CD4-positive, alpha-beta T cell treated with Interleukin-2 at 100 ng/mL for 4 hours (primary cell): Measurements from ENCODE around the gene SCAF1.
A peak's percentile ranks its signal among the peaks of the same experiment; 100 is the strongest.

Experiments used
- DNase-seq: peaks from one replicate; pipeline ENCODE4 v3.0.0-alpha.2; 2020; ENCODE audit warnings: low spot score

The SCAF1 gene, protein sequence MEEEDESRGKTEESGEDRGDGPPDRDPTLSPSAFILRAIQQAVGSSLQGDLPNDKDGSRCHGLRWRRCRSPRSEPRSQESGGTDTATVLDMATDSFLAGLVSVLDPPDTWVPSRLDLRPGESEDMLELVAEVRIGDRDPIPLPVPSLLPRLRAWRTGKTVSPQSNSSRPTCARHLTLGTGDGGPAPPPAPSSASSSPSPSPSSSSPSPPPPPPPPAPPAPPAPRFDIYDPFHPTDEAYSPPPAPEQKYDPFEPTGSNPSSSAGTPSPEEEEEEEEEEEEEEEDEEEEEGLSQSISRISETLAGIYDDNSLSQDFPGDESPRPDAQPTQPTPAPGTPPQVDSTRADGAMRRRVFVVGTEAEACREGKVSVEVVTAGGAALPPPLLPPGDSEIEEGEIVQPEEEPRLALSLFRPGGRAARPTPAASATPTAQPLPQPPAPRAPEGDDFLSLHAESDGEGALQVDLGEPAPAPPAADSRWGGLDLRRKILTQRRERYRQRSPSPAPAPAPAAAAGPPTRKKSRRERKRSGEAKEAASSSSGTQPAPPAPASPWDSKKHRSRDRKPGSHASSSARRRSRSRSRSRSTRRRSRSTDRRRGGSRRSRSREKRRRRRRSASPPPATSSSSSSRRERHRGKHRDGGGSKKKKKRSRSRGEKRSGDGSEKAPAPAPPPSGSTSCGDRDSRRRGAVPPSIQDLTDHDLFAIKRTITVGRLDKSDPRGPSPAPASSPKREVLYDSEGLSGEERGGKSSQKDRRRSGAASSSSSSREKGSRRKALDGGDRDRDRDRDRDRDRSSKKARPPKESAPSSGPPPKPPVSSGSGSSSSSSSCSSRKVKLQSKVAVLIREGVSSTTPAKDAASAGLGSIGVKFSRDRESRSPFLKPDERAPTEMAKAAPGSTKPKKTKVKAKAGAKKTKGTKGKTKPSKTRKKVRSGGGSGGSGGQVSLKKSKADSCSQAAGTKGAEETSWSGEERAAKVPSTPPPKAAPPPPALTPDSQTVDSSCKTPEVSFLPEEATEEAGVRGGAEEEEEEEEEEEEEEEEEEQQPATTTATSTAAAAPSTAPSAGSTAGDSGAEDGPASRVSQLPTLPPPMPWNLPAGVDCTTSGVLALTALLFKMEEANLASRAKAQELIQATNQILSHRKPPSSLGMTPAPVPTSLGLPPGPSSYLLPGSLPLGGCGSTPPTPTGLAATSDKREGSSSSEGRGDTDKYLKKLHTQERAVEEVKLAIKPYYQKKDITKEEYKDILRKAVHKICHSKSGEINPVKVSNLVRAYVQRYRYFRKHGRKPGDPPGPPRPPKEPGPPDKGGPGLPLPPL

GRCh38 chr19:49641688-49642491 lies at the start of gene SCAF1:
Gene SCAF1, plus strand, starts transcription at chr19:49642209. Its CDS starts 2,818 bp downstream, at chr19:49645027.
- DNase-seq = peak; percentile 99

GRCh38 chr19:49592486-49593232 lies 49.4 kb upstream of the SCAF1 start:
- DNase-seq = no peak

DNA sequence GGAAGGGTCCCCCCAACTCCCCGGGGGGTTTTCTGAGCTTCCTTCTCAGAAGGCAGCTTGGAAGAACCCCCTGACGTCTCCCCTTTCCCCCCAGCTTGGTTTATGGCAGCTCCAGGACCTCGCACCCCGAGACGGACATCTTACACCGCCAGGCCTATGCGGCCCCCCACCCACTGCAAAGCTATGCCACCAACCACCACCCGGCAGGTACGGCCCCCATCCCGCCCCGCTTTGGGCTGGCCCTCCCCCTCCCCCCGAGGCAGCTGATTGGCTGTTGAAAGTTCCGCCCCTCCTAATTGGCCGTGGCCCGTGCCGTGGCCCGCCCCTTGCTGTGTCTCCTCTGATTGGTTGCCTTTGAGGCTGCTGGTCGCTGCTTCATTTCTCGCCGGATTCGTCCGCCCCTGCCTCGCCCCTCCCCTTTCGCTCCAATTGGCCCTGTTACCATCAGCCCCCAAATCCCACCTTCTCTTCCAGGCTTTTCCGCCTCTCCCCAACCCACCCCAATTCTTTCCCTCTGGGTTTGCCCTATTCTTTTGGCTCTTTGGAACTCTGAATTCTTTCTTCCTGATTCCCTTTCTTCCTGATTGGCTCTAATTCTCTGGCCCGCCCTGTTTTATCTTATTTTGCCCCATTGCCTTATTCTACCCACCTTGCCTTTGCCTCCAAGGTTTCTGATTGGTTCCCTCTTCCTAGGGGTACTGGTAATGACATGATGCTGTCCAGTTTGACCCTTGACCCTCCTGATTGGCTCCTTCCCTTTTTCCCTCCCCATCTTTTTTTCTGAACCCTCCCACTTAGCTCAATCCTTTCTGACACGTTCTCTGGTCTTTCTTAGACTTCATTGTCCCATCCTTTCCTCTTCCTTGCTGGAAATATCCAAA lies 48.5 kb upstream of the SCAF1 start:
- peak; percentile 94 for DNase-seq

GRCh38 chr19:49594157-49594992 lies 47.6 kb upstream of the SCAF1 start:
- DNase-seq = no peak

GRCh38 chr19:49594993-49595818 lies 46.8 kb upstream of the SCAF1 start:
- no peak for DNase-seq

DNA sequence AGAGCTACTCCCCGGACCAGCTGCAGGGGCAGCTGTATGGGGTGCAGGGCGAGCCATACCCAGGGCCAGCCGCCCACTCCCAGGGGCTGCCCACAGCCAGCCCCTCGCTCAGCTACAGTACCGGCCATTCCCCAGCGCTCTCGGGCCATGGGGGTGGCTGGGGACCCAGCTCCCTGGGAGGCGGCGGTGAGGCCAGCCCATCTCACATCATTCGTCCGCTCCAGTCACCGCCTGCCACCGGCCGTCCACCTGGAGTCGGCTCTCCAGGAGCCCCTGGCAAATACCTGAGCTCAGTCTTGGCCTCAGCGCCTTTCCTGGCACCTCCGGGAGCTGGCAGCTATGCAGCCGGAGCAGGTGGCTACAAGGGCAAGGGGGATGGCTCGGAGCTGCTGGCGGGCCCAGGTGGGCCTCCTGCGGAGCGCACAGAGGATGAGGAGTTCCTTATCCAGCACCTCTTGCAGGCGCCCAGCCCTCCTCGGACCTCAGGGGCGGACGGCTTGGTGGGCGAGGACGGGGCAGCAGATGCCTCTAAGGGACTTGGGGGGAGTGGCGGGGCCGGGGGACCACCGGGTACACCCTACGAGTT lies 46.1 kb upstream of the SCAF1 start:
- no peak for DNase-seq

DNA sequence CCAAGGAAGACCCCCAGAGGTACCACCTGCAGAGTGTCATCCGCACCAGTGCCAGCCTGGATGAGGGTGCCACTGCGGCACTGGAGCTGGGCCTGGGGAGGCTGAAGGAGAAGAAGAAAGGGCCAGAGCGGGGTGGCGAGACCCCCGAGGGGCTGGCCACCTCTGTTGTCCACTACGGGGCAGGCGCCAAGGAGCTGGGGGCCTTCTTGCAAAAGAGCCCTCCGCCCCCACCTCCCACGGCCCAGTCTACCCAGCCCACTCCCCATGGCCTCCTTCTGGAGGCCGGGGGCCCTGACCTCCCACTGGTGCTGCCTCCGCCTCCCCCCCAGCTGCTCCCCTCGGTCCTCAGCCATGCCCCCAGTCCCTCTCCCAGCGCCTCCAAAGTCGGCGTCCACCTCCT lies 45.6 kb upstream of the SCAF1 start:
- DNase-seq = no peak

DNA sequence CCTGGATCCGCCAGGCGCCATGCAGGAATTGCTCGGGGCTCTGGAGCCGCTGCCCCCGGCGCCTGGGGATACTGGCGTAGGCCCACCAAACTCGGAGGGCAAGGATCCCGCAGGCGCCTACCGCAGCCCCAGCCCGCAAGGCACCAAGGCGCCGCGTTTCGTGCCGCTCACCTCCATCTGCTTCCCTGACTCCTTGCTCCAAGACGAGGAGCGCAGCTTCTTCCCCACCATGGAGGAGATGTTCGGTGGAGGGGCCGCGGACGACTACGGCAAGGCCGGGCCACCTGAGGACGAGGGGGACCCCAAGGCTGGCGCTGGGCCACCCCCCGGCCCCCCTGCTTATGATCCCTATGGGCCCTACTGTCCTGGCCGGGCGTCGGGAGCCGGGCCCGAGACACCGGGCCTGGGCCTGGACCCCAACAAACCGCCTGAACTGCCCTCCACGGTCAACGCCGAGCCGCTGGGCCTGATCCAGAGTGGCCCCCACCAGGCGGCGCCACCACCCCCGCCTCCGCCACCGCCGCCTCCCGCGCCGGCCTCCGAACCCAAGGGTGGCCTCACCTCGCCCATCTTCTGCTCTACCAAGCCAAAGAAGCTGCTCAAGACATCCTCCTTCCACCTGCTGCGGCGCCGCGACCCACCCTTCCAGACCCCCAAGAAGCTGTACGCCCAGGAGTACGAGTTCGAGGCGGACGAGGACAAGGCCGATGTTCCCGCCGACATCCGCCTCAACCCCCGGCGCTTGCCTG lies 44.9 kb upstream of the SCAF1 start:
- no peak for DNase-seq

GRCh38 chr19:49597703-49597974 lies 44.4 kb upstream of the SCAF1 start:
- no peak for DNase-seq

GRCh38 chr19:49599378-49600295 lies 42.4 kb upstream of the SCAF1 start:
- no peak for DNase-seq

DNA sequence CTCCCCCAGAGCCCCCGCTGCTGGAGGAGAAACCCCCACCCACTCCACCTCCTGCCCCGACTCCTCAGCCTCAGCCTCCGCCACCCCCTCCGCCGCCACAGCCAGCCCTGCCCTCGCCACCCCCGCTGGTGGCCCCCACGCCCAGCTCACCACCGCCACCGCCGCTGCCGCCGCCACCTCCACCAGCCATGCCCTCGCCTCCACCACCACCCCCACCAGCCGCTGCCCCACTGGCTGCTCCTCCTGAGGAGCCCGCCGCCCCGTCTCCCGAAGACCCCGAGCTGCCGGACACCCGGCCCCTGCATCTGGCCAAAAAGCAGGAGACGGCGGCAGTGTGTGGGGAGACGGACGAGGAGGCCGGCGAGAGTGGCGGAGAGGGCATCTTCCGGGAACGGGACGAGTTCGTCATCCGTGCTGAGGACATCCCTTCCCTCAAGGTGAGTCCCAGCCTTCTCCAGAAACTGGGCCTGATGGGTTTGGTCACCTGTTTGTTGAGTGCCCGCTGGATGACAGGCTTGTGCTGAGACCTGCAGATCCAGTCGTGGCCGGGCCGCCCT lies 40.4 kb upstream of the SCAF1 start:
- no peak for DNase-seq

DNA sequence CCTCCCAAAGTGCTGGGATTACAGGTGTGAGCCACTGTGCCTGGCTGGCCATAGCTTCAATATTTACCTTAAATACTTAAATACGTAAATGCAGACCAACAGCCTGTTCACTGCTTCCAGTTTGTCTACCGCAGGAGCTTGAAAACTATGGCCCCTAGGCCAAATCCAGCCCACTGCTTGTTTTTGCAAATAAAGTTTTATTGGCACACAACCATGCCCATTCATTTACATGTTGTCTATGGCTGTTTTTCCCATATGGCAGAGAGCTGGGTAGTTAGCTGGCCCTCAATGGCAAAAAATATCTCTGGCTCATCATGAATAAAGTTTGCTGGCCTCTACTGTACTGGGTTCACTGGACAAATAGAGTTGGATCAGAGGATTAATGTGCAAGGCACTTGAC lies 39.2 kb upstream of the SCAF1 start:
- no peak for DNase-seq

DNA sequence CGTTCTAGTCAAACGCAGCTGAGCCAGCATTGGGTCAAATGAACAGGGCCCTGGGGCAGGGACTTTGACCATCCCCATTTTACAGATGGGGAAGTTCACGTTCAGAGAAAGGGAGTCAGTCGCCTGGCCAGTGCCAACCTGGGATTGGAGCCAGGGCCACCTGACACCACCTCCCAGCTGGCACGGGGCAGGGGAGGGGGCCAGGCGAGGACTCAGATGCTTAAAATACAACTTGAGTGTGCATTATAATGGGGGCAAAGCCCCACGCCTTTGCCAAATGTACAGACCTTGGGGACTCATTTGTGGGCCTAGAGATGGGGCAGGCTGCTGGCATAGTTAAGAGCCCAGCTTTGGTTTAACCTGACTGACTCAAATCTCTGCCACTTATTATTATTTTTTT lies 36.4 kb upstream of the SCAF1 start:
- no peak for DNase-seq

DNA sequence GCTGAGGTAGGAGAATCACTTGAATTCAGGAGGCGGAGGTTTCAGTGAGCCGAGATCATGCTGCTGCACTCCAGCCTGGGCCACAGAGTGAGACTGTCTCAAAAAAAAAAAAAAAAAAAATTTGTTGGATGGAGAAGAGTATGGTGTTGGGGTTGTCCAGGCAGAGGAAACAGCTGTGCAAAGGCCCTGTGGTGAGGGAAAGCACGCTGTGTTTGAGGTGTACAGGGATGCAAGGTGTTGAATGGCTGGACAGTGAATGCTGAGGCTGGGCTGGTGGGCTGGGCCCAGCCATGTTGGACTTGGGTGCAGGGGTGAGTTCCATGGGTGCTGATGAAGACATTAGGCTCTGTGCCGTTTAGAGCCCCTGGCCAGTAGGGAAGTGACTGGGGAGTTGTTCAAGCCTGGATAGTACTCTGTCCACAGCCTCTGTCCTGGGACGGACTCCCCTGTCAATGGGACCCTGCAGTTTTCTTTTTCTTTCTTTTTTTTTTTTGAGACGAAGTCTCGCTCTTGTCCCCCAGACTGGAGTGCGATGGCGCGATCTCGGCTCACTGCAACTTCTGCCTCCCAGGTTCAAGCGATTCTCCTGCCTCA lies 32.4 kb upstream of the SCAF1 start:
- DNase-seq = no peak

GRCh38 chr19:49613374-49613773 lies 28.6 kb upstream of the SCAF1 start:
- DNase-seq = no peak
